GM21528 (cell line): ENCODE measurements around the gene ANKRD49.
"Not testable (repeated sequence)": the region's sequence is repeated elsewhere in the genome, so short reads cannot be mapped to it uniquely, and the experiment has no call there.

Experiments used
- ATAC-seq: cut with Tn5 transposase; IDR thresholded peaks from one replicate; pipeline ENCODE4 v1.9.1; 2021; ENCODE audit warnings: mild to moderate bottlenecking, moderate library complexity; ENCODE audit not compliant: unreplicated experiment, low FRiP score

The ANKRD49 gene

DNA sequence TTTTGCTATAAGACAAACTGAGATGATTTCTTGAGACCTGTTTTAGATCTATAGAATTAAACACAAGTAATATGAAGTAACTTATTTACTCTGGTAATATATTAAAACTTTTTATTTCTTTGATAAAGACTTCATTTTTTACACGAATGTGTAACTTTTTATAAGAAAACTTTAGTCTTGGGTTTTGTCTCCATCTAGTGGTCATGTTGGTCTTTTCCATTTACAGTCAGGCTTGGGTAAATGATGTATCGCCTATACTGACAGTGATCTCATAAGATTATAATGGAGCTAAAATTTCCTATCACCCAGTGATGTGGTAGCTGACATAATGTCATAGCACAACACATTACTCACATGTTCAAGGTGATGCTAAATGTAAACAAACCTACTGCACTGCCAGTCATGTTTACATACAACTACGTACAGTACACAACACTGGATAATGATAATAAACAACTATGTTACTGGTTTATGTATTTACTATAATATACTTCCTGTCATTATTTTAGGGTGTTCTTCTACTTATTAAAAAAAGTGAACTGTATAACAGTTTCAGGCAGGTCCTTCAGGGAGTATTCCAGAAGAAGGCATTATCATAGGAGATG lies 11.0 kb downstream of the ANKRD49 start:
- no peak for ATAC-seq

DNA sequence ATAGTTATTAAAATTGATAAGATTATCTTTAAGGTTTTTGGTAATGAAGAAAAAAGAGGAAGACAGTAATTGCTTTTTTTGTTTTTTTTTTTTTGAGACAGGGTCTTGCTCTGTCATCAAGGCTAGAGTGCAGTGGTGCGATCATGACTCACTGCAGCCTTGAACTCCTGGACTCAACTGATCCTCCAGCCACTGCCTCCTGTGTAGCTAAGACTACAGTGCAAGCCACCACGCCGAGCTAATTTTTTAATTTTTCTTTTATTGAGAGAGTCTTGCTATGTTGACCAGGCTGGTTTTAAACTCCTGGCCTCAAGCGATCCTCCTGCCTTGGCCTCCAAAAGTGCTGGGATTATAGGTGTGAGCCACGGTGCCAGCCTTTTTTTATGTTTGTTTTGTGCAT lies 12.7 kb downstream of the ANKRD49 start:
- not testable (repeated sequence) for ATAC-seq

DNA sequence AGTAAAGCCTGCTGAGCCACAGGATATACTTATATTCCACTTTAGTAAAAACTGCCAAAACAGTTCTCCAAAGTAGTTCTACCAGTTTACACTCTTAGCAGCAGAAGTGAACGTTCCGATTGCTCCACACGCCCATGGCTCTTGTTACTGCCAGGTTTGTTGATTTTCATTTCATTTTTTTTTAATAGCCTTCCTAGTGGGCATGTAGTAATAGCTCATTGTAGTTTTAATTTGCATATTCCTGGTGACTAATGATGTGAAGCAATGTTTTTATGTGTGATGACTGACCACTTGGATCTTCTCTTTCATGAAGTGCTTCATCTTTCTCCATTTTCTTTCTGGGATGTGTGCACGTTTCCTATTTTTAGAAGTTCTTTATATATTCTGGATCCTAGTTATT lies 13.7 kb downstream of the ANKRD49 start:
- no peak for ATAC-seq

DNA sequence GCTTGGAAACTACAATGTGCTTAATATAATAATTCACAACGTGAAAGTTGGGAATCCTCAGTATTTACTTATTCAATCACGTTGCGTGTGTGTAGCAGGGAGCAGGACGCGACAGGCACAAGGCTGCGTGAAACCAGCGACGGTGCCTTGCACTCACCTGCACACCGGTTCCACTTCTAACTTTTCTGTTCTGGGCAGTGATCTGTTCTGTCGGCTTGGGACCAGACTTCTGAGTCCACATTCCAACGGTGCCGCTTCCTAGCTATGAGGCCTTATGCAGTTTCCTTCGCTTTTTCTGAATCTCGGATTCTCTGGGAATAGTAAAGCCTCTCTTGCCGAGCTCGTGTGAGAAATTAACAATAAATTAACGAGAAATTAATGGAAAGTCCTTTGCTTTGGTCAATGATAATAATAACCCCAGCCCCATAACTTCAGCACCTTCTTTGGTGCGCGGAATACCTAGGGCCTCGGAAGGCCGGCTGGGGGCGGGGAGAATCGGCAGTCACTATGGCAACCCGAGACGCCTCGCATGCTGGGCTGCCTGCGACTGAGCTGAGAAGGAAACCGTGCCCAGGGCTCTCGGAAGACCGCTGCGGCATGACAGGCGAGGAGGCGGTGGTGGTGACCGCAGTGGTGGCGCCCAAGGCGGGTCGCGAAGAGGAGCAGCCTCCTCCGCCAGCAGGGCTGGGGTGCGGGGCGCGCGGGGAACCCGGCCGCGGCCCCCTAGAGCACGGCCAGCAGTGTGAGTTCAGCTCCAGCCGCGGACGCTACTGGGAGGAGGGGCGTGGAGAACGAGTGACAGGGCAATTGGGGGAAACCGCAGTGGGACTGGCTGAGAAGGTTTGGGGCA lies 18.4 kb downstream of the ANKRD49 start, which contains the start of gene C11orf97:
Gene C11orf97 (plus strand): TSS at position 530 of the 850 bp plus-strand sequence. CDS start 68 bp downstream, at position 598.
- ATAC-seq: peak; percentile 80

DNA sequence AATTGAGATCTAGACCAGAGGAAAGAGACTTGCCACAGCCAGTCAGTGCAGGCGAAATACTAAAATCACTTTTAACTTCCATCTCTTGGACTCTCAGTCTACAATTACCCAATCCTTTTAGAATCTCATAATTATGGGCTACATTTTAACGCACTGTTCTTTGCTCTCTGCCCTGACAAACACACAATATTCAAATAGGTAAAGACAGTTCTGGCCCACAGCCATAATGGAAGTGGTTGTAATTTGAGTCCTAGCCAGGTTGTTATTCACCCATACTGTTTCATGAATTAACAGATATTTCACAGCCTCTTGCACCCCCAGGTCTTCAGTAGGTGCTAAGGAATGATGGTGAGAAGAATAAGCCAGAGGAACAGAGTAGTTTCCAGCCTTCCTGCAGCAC lies 19.3 kb downstream of the ANKRD49 start:
- no peak for ATAC-seq

DNA sequence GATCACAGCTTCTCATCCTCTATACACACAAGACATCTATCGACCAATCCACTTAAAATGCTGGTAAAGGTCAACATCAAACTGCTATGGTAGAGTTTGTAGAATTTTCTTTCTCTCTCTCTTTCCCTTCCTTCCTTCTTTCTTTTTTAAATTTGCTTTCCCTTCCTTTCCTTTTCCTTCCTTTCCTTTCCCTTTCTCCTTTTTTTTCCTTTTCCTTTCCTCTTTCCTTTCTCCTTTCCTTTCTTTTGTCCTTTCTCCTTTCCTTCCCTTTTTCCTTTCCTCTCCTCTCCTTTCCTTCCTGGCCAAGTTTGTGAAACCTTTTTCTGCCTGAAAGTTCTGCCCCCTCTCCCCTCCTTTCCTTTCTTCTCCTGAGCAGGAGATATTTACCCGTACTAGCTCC lies 21.6 kb downstream of the ANKRD49 start:
- no peak for ATAC-seq

DNA sequence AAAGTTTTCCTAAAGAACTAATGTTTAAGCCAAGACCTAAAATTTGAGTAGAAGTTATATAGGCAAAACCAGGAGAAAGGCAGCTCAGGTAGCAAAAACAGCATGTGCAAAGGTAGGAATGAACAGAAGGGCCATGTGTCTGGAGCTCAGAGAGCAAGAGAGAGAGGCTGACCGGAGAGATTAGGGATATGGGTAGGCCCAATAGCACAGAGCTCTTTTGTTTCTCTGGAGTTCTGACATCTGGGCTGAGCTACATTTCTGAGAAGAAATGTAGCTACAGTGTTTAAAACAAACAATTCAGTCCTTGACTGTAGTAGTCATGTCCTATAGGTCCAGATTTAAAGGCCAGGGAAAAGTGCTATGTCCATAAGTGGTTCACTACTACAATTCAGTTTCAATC lies 22.9 kb downstream of the ANKRD49 start:
- ATAC-seq: no peak

DNA sequence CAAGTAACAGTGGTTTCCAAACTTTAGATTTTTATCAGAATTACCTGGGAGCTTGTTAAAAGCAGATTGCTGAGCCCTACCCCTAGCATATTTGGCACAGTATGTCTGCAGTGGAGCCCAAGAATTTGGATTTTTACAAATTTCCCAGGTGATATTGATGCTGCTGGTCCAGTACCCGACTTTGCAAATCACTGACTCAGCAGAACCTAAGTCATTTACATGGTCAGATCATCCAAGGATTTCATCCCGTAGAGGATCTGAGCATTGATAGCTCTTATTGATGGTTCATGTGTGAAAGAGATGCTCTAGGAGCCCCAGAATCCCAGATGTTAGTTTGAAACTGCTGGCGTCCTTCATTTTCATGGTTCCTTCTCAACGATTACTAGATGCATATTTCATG lies 24.5 kb downstream of the ANKRD49 start:
- no peak for ATAC-seq

DNA sequence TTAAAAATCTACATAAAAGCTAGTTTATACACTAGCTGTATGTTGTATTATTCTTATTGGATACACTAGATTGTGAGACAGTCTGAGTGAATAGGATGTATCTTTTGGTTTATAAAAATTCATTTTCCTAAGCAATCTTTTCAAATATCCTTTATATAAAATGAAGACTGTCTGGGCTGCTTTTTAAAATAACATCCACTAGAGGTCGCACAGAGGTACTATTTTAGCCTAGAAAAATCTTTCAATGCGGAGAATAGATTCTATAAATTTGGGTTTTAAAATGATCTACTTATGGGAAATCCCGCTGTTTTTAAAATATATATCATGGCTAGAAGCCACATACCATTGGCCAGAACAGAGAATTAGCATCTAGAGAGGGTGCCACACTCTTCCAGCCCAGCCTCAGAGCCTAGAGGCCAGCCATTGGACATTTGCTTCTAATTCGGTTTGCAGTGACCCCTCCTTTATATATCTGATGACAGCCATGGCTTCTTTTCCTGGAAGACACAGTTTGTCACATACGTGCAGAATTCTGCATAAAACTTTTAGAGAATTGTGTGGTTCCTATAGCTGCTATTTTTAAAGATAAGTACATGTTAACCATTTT lies 25.8 kb downstream of the ANKRD49 start:
- peak; percentile 63 for ATAC-seq

DNA sequence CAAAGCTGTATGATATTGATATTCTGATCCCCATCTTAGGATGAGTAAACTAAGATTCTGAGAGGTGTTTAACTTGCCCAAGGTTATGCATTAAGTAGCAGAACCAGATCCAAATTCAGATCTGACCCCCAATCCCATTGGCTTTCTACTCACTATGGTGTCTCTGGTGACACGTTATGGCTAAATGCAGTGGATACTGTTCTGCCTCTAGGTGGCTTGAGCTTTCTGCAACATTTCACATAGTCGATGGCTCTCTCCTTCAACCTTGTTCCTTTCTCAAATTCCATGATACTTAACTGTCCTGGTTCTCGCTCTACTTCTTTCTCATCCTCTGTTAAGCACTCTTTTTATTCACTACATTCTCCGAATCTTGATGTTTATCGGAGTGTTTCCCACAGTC lies 27.9 kb downstream of the ANKRD49 start:
- no peak for ATAC-seq

DNA sequence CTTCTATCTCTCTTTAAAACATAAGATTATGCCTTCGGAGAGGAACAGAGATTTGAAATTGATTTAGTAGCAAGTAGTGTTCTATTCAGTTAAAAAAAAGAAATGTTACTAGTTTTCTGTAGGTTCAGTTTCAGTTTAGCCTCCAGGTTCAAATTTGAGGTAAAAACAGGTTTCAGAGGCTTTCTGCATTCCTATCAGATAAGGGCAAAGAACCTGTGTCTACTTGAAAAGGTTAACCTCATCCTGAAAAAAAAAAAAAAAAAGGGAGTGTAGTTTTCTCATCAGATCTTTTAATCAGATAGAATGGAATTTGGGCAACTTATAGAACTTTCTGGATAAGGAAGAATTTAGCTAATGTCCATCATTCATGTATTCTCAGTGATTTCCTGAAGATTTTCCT lies 30.6 kb downstream of the ANKRD49 start:
- no peak for ATAC-seq

DNA sequence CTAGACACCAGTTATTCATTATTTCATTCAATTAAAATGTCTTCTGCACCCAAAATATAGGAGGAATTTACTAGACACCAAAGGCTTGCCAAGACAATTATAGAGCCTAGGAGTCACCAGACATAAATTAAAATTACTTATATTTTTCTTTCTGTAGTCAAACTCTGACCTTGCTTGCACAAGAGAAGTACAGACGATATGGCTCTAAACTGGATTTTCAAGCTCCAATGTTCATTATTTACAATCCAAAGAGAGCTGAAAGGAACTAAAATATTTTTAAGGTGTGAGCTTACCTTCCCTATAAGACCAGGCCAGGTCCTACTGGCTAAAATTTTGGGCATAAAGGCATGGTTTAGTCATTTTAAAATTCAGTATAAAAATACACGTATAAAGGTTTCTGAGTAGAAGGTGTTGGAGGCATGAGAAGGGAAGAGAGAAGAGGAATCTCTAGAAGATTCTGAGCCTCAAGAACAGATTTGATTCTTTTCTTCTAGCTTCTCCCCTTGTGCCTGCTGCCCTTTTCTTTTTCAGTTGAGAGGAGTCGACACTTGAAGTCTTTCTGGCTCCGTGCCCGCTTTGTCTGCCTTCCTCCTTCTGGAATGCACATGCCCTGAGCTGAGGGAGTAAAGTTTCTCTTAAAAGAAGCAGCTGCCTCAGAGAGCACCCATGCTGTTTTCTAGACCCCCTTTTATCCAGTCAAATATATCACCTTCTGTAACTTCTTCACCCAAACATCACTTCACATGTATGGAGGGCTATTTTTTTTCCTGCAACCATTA lies 32.0 kb downstream of the ANKRD49 start:
- no peak for ATAC-seq

DNA sequence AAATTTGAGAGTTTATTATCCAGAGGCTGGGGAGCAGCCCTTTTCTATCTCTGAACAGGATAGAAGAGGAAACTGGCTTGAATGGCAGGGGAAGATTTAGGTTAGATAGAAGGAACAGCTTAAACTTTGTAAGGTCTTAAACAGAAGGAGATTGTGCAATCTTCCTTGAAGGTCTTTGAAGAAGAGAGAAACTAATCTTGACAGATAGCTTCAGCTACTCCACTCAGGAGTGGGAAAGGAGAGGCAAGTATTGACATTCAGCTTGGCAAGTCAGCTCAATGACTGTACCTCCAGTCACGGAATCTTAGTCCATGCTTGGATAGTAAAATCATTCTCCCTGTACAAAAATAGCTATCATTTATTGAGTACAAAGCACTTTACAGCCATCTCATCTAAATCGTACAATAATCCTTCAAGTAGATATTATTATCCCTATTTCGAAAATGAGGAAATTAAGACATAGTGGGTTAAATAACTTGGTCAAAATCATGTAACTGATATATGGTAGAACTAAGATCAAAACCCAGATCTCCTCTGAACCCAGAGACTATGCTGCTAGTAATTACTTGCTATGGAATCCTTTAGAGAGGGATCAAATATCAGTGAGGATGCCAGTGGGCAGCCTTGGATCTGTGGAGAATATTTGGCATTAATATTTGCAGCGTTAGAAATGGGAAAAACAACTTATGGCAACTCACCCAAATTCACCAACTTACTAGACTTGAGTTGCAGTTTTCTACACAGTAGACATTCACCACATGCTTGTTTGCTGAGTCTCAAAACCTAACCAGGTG lies 33.1 kb downstream of the ANKRD49 start:
- ATAC-seq: no peak

DNA sequence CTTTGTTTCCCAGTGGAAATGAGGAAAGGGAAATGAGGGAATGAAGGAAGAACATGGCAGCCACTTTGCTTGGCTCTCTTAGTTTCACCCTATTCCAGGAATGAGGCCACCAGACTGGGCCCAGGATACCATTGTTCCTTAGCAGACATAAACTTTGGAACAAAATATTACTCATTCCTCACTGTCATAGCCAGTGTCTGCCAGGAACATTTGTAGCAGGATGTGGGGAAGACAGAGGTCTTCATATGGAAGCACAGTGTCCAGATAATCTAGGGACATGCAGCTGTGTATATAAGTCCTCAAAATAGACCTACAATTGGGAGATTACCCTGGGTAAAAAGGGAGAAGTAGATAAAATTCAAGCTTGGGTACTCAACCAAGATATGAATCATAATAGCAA lies 34.8 kb downstream of the ANKRD49 start:
- ATAC-seq: no peak

DNA sequence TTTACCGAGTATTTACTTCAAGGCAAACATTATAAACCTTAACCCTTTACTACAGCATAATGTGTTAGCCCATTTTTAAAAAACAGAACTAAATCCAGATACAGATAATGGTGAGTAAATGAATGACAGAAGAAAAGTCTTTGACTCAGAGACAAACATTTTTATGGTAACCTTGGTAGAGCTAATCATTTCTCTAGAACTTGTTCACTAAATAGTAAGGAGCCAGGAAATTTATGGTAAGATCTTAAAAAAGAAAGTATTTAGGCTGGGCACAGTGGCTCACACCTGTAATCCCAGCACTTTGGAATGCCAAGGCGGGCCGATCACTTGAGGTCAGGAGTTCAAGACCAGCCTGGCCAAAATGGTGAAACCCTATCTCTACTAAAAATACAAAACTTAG lies 38.4 kb downstream of the ANKRD49 start:
- no peak for ATAC-seq

DNA sequence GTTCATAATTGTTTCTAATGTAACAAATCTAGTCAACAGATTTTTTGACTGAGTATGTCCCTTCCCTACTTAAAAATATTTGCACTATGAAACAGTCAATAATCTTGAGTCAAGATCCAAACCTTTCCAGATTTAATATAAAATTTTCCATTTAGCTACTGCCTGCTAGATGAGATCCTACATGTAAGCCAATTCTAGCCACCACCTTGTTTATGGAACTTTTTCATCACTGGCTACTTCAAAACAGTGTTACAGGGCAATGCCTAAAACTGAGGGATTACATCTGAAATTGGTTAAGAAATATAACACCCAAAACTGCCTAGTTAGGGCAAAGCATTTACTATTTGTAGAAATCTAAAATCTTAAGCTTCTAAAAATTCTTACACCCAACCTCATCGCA lies 39.4 kb downstream of the ANKRD49 start:
- ATAC-seq: no peak

DNA sequence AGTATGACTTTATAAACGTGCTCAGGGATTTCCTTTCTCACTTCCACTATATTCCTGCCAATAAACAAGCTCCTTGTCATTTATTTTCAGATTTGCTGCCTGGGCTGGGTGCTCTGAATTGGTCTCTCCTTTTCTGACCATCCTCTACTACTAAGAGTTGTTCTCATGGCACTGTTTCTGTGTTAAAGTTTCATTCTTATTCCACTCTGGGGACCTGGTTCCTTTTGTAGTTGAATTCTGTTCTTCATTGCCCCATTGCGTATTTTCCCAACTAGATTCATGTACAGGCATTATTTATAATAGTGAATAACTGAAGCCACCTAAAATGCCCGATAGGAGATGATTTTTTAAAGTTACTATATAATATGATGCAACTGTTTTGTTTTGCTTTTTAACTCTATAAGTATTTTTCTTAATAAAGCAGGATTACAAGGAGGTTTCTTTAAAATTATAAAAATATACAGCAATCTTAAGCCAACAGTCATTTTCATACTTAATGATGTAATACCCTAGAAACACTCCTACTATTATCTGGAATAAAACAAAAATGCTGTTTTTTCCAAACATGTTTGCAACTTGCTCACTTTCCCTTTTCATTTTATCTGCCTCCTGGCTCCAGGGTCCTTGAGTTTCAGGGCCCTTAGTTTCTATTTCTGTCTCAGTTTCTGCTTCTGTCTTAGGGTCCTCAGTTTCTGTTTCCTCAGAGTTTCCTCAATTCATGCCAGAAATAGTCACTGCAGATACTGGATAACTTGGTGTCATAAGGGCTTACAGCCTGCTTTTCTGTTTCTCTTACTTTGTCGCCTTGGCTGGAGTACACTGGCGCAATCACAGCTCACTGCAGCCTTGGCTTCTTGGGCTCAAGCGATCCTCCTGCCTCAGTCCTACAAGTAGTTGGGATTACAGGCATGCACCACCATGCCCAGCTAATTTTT lies 40.2 kb downstream of the ANKRD49 start:
- ATAC-seq: no peak

DNA sequence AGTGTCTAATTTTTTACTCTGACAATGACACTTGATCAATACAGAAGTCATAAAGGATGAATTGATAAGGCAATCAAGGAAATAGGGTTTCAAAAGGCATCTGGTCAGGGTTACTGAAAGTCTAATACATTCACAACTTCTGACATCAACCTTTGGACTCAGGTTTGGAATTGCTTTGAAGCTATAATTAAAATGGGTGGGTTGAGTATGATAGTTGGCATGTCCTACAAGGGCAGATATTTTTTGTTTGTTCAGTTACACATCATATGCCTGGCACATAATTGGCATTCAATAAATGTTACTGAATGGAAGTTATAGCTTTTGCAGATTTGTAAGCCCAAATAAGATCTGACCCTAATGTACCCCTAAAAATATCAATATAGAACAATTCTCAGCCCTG lies 42.6 kb downstream of the ANKRD49 start:
- no peak for ATAC-seq

DNA sequence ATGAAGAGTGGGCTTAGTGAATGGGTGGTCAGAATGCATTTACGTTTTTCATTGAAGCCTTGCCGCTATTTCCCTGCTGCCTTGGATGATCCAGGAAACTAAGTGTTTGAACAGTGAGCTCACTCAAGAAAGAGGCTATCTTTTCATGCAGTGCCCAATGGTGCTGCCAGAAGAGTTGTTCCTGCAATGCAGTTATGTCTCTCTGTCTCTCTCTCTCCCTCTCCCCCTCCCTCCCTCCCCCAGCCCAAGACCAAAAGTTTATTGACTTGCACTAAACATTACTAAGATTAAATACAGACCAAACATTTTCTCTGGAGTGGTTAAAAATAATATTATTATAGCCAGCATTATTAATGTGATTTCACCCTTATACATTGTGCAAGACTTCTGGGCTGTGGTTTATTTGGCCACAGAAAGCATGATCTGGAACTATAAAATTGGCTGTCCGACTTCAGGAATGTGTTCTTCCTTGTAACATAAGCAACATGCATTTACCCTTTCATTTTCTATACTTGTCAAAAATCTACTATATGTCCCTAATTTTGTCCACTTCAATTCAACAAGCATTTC lies 43.3 kb downstream of the ANKRD49 start:
- no peak for ATAC-seq
